Right lobe of liver (tissue), 4 donors: Measurements from ENCODE around the gene SMCO3.

Source experiments
- POLR2A ChIP-seq: fragments of 450-650 bp; IDR thresholded peaks from one replicate; pipeline ENCODE4 v1.6.1; 2017; ENCODE audit warnings: antibody characterized with exemption, mild to moderate bottlenecking
- TF ChIP-seq, protein P1 (sequence below), 4 donors: fragments of 200-600 bp in 3 of 4; fragments of 450-650 bp in 1 of 4; IDR thresholded peaks; one replicate each; pipeline versions ENCODE4 v1.5.1 to v1.8.0; 2016 to 2022; ENCODE audit warnings: antibody characterized with exemption in 4 of 4, mild to moderate bottlenecking in 2 of 4
- donor health status: DM: no; HTN: no; CAD: no.
- donor health status: DM: no; HTN: no; CAD: no.
- donor health status: DM: no; HTN: yes; CAD: no.

DNA sequence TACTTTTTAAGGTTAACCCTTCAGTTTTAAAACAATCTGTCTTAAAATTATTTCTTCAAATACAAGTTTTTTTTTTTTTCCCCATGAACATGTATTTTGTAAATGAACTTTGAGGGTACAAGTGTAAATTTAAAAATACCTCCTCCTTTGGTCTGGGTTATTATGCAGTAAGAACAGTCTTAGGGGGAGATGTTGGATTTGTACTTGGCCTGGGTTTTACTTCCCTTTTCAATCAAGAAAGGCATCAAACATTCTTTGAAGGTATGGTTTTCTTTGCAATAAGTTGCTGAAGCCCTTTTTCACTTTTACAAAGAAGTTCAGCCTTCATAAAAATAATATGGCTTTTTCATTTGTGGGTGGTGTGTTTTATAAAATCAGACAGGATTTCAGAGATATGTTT, 31.2 kb downstream of the SMCO3 start:
- TF ChIP-seq, protein P1, sequence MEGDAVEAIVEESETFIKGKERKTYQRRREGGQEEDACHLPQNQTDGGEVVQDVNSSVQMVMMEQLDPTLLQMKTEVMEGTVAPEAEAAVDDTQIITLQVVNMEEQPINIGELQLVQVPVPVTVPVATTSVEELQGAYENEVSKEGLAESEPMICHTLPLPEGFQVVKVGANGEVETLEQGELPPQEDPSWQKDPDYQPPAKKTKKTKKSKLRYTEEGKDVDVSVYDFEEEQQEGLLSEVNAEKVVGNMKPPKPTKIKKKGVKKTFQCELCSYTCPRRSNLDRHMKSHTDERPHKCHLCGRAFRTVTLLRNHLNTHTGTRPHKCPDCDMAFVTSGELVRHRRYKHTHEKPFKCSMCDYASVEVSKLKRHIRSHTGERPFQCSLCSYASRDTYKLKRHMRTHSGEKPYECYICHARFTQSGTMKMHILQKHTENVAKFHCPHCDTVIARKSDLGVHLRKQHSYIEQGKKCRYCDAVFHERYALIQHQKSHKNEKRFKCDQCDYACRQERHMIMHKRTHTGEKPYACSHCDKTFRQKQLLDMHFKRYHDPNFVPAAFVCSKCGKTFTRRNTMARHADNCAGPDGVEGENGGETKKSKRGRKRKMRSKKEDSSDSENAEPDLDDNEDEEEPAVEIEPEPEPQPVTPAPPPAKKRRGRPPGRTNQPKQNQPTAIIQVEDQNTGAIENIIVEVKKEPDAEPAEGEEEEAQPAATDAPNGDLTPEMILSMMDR (IDR thresholded peaks at IDR 0.05): no peak
- TF ChIP-seq POLR2A: no peak
